ENCODE data around the gene INPP4B. TPM values are rescaled to one million over a fixed set of nuclear protein-coding genes. Genes with fewer than 3 reads are reported as not detected.

Gene INPP4B
- total RNA-seq, 1 donor, result 54.2 TPM

DNA sequence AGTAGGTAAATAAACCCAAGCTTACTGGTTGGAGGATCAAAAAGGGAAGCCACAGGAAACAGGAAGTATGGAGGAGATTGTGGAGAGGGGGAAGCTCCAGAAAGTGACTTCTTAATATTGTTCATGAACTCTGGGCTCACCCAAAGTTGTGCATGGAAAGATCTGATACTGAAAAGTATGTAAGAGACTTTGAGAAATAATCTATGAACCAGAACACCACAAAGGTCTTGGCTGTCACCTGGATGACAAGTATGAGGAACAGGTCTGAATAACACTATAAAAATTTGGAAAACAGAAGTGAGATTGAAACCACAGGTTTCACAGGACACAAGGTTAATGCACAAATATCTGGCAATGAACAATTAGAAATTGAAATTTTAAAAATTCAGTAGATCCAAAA lies 567.4 kb downstream of the INPP4B start:
- H3K4me3 ChIP-seq (ENCODE audit: low read depth, low read length), result no peak overlapping the region
- no peak for DNase-seq (ENCODE audit: low read depth)
- TF ChIP-seq, protein P1, sequence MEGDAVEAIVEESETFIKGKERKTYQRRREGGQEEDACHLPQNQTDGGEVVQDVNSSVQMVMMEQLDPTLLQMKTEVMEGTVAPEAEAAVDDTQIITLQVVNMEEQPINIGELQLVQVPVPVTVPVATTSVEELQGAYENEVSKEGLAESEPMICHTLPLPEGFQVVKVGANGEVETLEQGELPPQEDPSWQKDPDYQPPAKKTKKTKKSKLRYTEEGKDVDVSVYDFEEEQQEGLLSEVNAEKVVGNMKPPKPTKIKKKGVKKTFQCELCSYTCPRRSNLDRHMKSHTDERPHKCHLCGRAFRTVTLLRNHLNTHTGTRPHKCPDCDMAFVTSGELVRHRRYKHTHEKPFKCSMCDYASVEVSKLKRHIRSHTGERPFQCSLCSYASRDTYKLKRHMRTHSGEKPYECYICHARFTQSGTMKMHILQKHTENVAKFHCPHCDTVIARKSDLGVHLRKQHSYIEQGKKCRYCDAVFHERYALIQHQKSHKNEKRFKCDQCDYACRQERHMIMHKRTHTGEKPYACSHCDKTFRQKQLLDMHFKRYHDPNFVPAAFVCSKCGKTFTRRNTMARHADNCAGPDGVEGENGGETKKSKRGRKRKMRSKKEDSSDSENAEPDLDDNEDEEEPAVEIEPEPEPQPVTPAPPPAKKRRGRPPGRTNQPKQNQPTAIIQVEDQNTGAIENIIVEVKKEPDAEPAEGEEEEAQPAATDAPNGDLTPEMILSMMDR (IDR thresholded peaks at IDR 0.05; ENCODE audit: insufficient read depth, low read length), result no peak

DNA sequence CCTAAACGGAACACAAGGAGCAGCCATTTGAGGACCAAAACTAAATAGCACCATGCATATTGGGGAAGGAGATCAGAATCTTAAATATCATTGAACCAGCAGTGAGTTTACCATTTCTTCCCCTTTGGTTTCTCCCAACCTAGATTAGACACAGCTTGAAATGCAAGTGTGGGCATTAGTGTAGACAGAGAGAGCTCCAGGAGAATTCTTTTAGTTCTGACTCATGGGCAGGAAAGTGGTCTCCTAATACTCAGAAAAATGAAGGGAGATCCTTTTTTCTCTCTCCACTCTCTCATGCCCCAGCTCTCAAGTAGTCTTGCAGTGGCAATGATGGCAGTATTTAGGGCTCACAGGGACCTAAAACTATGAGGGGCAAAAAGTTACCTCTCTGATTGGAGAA lies 567.9 kb downstream of the INPP4B start:
- DNase-seq (ENCODE audit: low read depth), result no peak
- TF ChIP-seq, protein P1 (IDR thresholded peaks at IDR 0.05; ENCODE audit: insufficient read depth, low read length), result no peak
- no peak overlapping the region for H3K4me3 ChIP-seq (ENCODE audit: low read depth, low read length)

DNA sequence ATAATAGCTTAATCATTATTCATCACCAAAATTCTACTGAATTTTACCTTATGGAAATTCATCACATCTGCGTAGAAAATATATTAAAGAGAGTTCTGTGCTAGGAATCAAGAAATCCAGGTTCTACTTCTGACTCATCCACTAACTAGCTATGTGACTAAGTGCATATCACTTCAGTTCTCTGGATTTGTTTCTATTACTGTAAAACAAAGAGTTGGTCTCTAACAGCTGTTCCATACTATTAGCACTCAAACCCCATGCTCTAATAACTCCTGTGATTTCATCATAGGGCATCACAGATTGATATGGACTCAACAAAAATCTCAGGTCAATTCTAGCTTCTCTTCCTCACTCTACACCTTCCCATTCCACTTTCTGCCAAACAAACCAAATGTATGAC lies 572.0 kb downstream of the INPP4B start:
- TF ChIP-seq, protein P1 (IDR thresholded peaks at IDR 0.05; ENCODE audit: insufficient read depth, low read length), result no peak
- no peak overlapping the region for H3K4me3 ChIP-seq (ENCODE audit: low read depth, low read length)
- peak; percentile 53 for DNase-seq (ENCODE audit: low read depth)

DNA sequence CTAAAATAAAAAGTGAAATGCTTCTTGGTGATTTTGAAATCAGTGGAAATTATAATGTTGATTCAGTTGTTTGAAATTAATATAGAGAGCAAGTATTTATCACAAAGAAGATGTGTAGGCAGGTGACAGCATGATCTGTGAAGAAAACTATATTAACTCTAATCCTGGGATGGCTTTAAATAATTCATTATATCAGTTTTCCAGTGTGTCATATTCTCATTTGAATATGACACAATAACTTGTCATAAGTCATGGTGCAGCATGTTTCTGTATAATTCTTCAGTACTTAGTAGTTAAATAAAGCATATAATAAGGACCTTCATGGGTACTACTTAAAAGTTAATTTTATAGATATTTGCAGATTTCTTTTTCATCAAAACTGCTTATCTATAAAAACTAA lies 573.6 kb downstream of the INPP4B start:
- DNase-seq (ENCODE audit: low read depth), result no peak
- H3K4me3 ChIP-seq (ENCODE audit: low read depth, low read length), result no peak overlapping the region
- TF ChIP-seq, protein P1 (IDR thresholded peaks at IDR 0.05; ENCODE audit: insufficient read depth, low read length), result no peak

DNA sequence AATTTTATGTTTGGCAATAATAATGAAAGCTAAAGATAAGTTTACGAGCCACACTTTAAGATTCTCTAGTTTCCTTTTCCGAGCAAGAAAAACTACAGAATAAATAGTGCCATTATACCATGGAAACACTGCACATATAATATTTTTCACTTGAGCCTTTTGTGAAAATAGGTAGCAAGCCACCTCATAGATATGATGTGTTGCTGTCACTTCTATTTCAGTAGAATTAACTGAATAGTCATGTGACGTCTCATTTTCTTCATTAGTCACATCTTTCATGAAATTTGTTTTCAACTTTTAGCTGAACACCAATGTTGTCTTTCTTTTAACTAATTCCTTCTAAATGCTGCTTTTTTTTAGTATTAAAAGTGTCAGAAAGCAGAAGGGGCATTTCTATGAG lies 574.3 kb downstream of the INPP4B start:
- no peak overlapping the region for H3K4me3 ChIP-seq (ENCODE audit: low read depth, low read length)
- TF ChIP-seq, protein P1 (IDR thresholded peaks at IDR 0.05; ENCODE audit: insufficient read depth, low read length), result no peak
- no peak for DNase-seq (ENCODE audit: low read depth)

DNA sequence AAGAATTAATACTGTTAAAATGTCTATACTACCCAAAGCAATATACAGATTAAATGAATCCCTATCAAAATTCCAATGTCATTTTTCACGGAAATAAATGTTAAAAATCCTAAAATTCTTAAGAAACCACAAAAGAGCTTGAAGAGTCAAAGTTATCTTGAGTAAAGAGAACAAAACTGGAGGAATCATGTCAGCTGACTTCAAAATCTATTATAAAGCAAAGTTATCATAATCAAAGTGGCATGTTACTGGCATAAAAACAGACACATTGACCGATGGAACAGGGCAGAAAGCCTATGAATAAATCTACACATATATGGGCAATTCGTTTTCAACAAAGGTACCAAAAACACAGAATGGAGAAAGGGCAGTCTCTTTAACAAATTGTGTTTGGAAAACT lies 579.0 kb downstream of the INPP4B start:
- DNase-seq (ENCODE audit: low read depth), result peak; percentile 48
- TF ChIP-seq, protein P1 (IDR thresholded peaks at IDR 0.05; ENCODE audit: insufficient read depth, low read length), result no peak
- H3K4me3 ChIP-seq (ENCODE audit: low read depth, low read length), result no peak overlapping the region

DNA sequence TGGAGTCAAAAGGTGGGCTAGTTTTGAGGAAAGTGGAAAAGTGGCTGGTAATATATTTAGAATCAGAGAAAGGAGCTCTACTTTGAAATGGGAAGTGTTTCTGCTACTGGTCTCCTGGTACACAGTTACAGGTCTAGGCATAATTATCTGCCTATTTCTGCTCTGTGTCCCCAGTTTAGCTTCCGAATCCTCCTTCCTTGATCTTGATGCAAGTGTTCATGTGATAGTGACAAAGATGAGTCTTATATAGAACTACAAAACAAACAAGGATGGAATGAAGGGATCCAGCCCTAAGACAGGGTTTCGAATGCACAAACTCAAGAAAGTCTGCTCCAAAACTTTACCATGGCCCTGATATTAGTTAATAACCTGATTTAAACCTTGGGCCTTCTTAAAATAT lies 580.2 kb downstream of the INPP4B start:
- no peak for DNase-seq (ENCODE audit: low read depth)
- TF ChIP-seq, protein P1 (IDR thresholded peaks at IDR 0.05; ENCODE audit: insufficient read depth, low read length), result no peak
- H3K4me3 ChIP-seq (ENCODE audit: low read depth, low read length), result no peak overlapping the region
